HepG2 (cell line): Measurements from ENCODE around the gene LRP5. TPM values are rescaled to one million over a fixed set of nuclear protein-coding genes. Genes with fewer than 3 reads are reported as not detected.

ENCODE experiments used
- CENPX ChIP-seq: sonication (generic); formaldehyde crosslinking; IDR thresholded peaks from 2 replicates; pipeline ENCODE4 v1.9.0; 2021; ENCODE audit warnings: mild to moderate bottlenecking, missing genetic modification reagents, moderate library complexity
- DMAP1 ChIP-seq: IDR thresholded peaks from 2 replicates; pipeline ENCODE4 v1.6.1; 2016
- ELF3 ChIP-seq: IDR thresholded peaks from 2 replicates; pipeline ENCODE4 v1.6.1; 2016; ENCODE audit warnings: missing genetic modification reagents, missing compliant biosample characterization
- HIVEP1 ChIP-seq: sonication (generic); formaldehyde crosslinking; IDR thresholded peaks from 2 replicates; pipeline ENCODE4 v1.4.0; 2020; ENCODE audit warnings: mild to moderate bottlenecking, missing genetic modification reagents
- HNF4G ChIP-seq, 2 experiments: sonication (generic) in 1 of 2; formaldehyde crosslinking in 1 of 2; IDR thresholded peaks; 2 replicates each; pipeline versions ENCODE4 v1.4.0 to v1.6.1; 2011 to 2020; ENCODE audit warnings: borderline replicate concordance in 2 of 2, low read depth in 2 of 2, mild to moderate bottlenecking in 2 of 2, low read length in 1 of 2, missing genetic modification reagents in 1 of 2, moderate library complexity in 1 of 2
- KDM1A ChIP-seq: IDR thresholded peaks from 2 replicates; pipeline ENCODE4 v1.6.1; 2016; ENCODE audit warnings: missing compliant biosample characterization
- KLF9 ChIP-seq: IDR thresholded peaks from 2 replicates; pipeline ENCODE4 v1.6.1; 2016; ENCODE audit warnings: low read depth
- REPIN1 ChIP-seq: sonication (generic); formaldehyde crosslinking; IDR thresholded peaks from 2 replicates; pipeline ENCODE4 v1.8.0; 2022; ENCODE audit warnings: missing genetic modification reagents, low read depth, mild to moderate bottlenecking, borderline replicate concordance
- REXO4 ChIP-seq: sonication (generic); formaldehyde crosslinking; IDR thresholded peaks from 2 replicates; pipeline ENCODE4 v1.8.0; 2022; ENCODE audit warnings: missing genetic modification reagents, mild to moderate bottlenecking, borderline replicate concordance
- SIX4 ChIP-seq: sonication (generic); formaldehyde crosslinking; IDR thresholded peaks from 2 replicates; pipeline ENCODE4 v1.4.0; 2020; ENCODE audit warnings: missing genetic modification reagents
- SOX6 ChIP-seq, 2 experiments: fragments of 450-650 bp in 1 of 2; sonication (generic) in 1 of 2; formaldehyde crosslinking in 1 of 2; IDR thresholded peaks; 2 replicates each; pipeline versions ENCODE4 v1.4.0 to v1.6.1; 2017 to 2020; ENCODE audit warnings: antibody characterized with exemption in 1 of 2, mild to moderate bottlenecking in 1 of 2, missing genetic modification reagents in 1 of 2
- SP2 ChIP-seq: sonication (generic); formaldehyde crosslinking; IDR thresholded peaks from 2 replicates; pipeline ENCODE4 v1.5.1; 2020; ENCODE audit warnings: mild to moderate bottlenecking, missing genetic modification reagents
- SP5 ChIP-seq: IDR thresholded peaks from 2 replicates; pipeline ENCODE4 v1.6.1; 2016; ENCODE audit warnings: low read depth, borderline replicate concordance
- ZNF180 ChIP-seq: sonication (generic); formaldehyde crosslinking; IDR thresholded peaks from 2 replicates; pipeline ENCODE4 v1.4.0; 2020; ENCODE audit warnings: low read depth, missing genetic modification reagents, borderline replicate concordance
- ZNF343 ChIP-seq: sonication (generic); formaldehyde crosslinking; IDR thresholded peaks from 2 replicates; pipeline ENCODE4 v1.4.0; 2020; ENCODE audit warnings: mild to moderate bottlenecking, missing genetic modification reagents
- ZNF432 ChIP-seq: sonication (generic); formaldehyde crosslinking; IDR thresholded peaks from 2 replicates; pipeline ENCODE4 v1.5.0; 2020; ENCODE audit warnings: missing genetic modification reagents, mild to moderate bottlenecking, borderline replicate concordance
- ZNF616 ChIP-seq: sonication (generic); formaldehyde crosslinking; IDR thresholded peaks from 2 replicates; pipeline ENCODE4 v1.5.0; 2020; ENCODE audit warnings: low read depth, mild to moderate bottlenecking, missing genetic modification reagents
- ZNF772 ChIP-seq: sonication (generic); formaldehyde crosslinking; IDR thresholded peaks from 2 replicates; pipeline ENCODE4 v1.5.0; 2020; ENCODE audit warnings: mild to moderate bottlenecking, missing genetic modification reagents
- polyA plus RNA-seq, 8 experiments: library from polyadenylated mRNA; depleted of rRNA in 3 of 8; stranded (reverse) in 7 of 8; unstranded in 1 of 8; fragments of >200 nt; fragmentation: Illumina TruSeq in 4 of 8; extraction: Trizol in 4 of 8; gene quantifications; 2 replicates each; pipeline versions ENCODE4 v1.2.1 to v1.2.3, GENCODE V29; 2011 to 2016; ENCODE audit warnings: low read depth in 4 of 8, missing spikeins in 1 of 8, mixed read lengths in 1 of 8; ENCODE audit not compliant: insufficient read depth in 1 of 8
- total RNA-seq, 5 experiments: library from RNA; depleted of rRNA; stranded (reverse); fragments of >200 nt; fragmentation: Illumina TruSeq; extraction: Trizol; gene quantifications; 2 replicates each; pipeline ENCODE4 v1.2.3, GENCODE V29; 2016; ENCODE audit warnings: low read depth in 1 of 5
- TF ChIP-seq, protein P1 (sequence below): sonication (generic); formaldehyde crosslinking; IDR thresholded peaks from 2 replicates; pipeline ENCODE4 v1.4.0; 2020; ENCODE audit warnings: mild to moderate bottlenecking, missing genetic modification reagents
- TF ChIP-seq, protein P2 (sequence below): sonication (generic); formaldehyde crosslinking; IDR thresholded peaks from 2 replicates; pipeline ENCODE4 v1.4.0; 2020; ENCODE audit warnings: missing genetic modification reagents

LRP5 gene
- total and polyA plus RNA-seq, 2 of the 13 experiments (the other 11 are each of a cell fraction or from before 2014, with no cell fraction given) = 40.4 to 64.0 TPM

DNA sequence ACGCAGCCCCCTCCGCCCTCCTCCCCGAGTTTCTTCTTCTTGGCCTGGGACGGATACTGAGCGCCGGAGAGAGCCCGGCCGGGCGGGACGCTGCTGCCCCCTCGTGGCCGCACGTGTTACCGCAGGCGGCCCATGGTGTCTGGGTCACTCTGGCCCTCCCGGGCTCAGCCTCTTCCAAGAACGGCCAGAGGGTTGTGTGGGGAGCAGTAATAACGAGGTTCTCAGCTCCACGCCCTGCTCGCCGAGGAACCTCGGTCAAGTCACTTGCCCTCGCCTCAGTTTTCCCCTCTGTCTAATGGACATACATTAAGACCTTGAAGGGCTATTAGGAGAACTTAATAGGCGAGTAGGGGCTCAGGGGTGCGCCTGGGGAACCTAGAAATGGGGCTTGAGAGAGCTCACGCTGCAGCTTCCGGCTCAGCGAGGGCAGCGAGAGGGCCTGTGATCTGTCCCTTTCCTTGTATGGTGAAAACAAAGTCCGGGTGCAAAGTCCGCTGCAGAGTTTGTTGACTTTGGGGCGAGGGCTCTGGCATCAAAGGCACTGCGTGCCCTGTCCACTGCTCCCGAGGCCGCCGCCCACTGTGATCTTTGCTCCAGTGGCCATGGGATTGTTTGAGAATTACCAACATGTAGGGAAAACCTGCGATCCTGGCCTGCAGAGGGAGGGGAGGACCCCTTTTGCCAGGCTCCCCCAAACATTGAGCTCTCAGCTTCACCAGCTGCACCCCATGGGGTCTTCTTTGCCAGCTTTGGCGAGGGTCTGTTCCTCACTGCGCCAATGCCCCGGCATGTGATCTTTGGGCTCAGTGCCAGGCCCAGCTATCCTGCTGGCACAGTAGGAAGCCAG, 14.4 kb upstream of the LRP5 start (continued):
- TF ChIP-seq, protein P1, sequence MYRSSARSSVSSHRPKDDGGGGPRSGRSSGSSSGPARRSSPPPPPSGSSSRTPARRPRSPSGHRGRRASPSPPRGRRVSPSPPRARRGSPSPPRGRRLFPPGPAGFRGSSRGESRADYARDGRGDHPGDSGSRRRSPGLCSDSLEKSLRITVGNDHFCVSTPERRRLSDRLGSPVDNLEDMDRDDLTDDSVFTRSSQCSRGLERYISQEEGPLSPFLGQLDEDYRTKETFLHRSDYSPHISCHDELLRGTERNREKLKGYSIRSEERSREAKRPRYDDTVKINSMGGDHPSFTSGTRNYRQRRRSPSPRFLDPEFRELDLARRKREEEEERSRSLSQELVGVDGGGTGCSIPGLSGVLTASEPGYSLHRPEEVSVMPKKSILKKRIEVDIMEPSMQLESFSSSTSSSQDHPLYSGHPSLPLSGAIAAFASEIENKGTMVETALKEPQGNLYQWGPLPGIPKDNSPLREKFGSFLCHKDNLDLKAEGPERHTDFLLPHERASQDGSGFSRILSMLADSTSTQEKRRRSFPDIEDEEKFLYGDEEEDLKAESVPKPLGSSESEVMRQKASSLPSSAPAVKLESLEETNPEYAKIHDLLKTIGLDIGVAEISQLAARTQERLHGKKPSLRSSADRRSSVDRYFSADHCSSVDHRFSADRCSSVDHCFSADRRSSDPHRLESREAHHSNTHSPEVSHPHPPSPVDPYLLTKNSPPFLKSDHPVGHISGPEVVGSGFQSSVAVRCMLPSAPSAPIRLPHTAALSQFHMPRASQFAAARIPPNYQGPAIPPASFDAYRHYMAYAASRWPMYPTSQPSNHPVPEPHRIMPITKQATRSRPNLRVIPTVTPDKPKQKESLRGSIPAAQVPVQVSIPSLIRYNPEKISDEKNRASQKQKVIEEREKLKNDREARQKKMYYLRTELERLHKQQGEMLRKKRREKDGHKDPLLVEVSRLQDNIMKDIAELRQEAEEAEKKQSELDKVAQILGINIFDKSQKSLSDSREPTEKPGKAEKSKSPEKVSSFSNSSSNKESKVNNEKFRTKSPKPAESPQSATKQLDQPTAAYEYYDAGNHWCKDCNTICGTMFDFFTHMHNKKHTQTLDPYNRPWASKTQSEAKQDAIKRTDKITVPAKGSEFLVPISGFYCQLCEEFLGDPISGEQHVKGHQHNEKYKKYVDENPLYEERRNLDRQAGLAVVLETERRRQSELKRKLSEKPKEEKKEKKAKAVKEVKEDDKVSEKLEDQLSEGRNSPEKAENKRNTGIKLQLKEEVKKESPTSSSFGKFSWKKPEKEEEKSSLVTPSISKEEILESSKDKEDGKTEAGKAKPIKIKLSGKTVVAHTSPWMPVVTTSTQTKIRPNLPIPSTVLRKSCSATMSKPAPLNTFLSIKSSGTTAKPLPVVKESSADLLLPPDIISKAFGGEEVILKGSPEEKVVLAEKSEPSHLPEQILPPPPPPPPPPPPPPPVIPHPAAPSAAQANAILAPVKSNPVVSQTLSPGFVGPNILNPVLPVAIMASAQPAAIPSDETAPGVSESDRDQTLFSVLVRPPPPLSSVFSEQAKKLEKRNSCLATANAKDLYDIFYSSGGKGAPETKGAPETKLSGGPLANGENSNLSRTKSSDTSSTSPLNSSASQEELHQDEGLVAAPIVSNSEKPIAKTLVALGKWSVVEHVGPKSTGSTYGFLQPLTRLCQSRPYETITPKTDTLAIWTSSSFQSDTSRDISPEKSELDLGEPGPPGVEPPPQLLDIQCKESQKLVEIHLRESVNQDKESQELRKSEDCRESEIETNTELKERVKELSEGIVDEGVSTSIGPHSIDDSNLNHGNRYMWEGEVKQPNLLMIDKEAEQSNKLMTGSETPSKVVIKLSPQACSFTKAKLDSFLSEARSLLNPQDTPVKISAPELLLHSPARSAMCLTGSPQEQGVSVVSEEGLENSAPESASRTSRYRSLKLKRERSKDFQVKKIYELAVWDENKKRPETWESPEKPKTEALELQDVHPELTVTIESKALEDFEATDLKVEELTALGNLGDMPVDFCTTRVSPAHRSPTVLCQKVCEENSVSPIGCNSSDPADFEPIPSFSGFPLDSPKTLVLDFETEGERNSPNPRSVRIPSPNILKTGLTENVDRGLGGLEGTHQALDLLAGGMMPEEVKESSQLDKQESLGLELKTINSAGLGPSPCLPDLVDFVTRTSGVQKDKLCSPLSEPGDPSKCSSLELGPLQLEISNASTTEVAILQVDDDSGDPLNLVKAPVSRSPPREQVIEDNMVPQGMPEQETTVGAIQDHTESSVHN (CRISPR knock-in tag) = peak; percentile 60
- TF ChIP-seq HNF4G (IDR thresholded peaks at IDR 0.05; ENCODE audit: borderline replicate concordance, low read depth, low read length) (peak; percentile 100), HNF4G (CRISPR knock-in tag; IDR thresholded peaks at IDR 0.05; ENCODE audit: borderline replicate concordance, low read depth) (peak; percentile 100), REPIN1 (CRISPR knock-in tag) (peak; percentile 90), KDM1A (CRISPR knock-in tag) (peak; percentile 76), SOX6 (IDR thresholded peaks at IDR 0.05) (no peak), SOX6 (CRISPR knock-in tag; IDR thresholded peaks at IDR 0.05) (peak; percentile 97), SP2 (CRISPR knock-in tag) (no peak), HIVEP1 (CRISPR knock-in tag) (peak; percentile 83), ZNF772 (CRISPR knock-in tag) (peak; percentile 90), DMAP1 (peak; percentile 89), ZNF432 (CRISPR knock-in tag) (no peak), CENPX (CRISPR knock-in tag) (no peak), ZNF343 (CRISPR knock-in tag) (peak; percentile 87), KLF9 (CRISPR knock-in tag) (0 out of 2 replicates have a peak, but pooled peaks have one; percentile 34), ELF3 (CRISPR knock-in tag) (peak; percentile 98), REXO4 (CRISPR knock-in tag) (no peak), ZNF180 (CRISPR knock-in tag) (no peak), ZNF616 (CRISPR knock-in tag) (0 out of 2 replicates have a peak, but pooled peaks have one; percentile 38), SP5 (CRISPR knock-in tag) (peak; percentile 92), SIX4 (CRISPR knock-in tag) (0 out of 2 replicates have a peak, but pooled peaks have one; percentile 59)
- TF ChIP-seq, protein P2, sequence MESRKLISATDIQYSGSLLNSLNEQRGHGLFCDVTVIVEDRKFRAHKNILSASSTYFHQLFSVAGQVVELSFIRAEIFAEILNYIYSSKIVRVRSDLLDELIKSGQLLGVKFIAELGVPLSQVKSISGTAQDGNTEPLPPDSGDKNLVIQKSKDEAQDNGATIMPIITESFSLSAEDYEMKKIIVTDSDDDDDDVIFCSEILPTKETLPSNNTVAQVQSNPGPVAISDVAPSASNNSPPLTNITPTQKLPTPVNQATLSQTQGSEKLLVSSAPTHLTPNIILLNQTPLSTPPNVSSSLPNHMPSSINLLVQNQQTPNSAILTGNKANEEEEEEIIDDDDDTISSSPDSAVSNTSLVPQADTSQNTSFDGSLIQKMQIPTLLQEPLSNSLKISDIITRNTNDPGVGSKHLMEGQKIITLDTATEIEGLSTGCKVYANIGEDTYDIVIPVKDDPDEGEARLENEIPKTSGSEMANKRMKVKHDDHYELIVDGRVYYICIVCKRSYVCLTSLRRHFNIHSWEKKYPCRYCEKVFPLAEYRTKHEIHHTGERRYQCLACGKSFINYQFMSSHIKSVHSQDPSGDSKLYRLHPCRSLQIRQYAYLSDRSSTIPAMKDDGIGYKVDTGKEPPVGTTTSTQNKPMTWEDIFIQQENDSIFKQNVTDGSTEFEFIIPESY (CRISPR knock-in tag) = peak; percentile 75
